HepG2 (cell line): Measurements from ENCODE around the gene SLC16A5. TPM values are rescaled to one million over a fixed set of nuclear protein-coding genes. Genes with fewer than 3 reads are reported as not detected.

ENCODE experiments used
- ARHGAP35 ChIP-seq: sonication (generic); formaldehyde crosslinking; IDR thresholded peaks from 2 replicates; pipeline ENCODE4 v1.9.0; 2022; ENCODE audit warnings: mild to moderate bottlenecking, inconsistent platforms, moderate library complexity, missing genetic modification reagents, borderline replicate concordance
- ARNT ChIP-seq: fragments of 450-650 bp; IDR thresholded peaks from 2 replicates; pipeline ENCODE4 v1.6.1; 2017
- CEBPG ChIP-seq: IDR thresholded peaks from 2 replicates; pipeline ENCODE4 v1.6.1; 2016
- ERF ChIP-seq: IDR thresholded peaks from 2 replicates; pipeline ENCODE4 v1.6.1; 2018; ENCODE audit warnings: missing biosample characterization, missing genetic modification reagents
- ETV5 ChIP-seq: IDR thresholded peaks from 2 replicates; pipeline ENCODE4 v1.6.1; 2018; ENCODE audit warnings: missing biosample characterization, missing genetic modification reagents, inconsistent platforms, borderline replicate concordance
- GATAD2A ChIP-seq: IDR thresholded peaks from 2 replicates; pipeline ENCODE4 v1.6.1; 2016
- HOXA7 ChIP-seq: sonication (generic); formaldehyde crosslinking; IDR thresholded peaks from 2 replicates; pipeline ENCODE4 v1.8.1; 2022; ENCODE audit warnings: mild to moderate bottlenecking, missing genetic modification reagents, moderate library complexity
- IKZF4 ChIP-seq: sonication (generic); formaldehyde crosslinking; IDR thresholded peaks from 2 replicates; pipeline ENCODE4 v1.5.1; 2020; ENCODE audit warnings: borderline replicate concordance, mild to moderate bottlenecking, low read depth, missing genetic modification reagents; ENCODE audit errors: not compliant biosample characterization
- MAFF ChIP-seq: IDR thresholded peaks from 2 replicates; pipeline ENCODE4 v1.6.1; 2011; ENCODE audit warnings: low read depth, low read length, improper control_type of control experiment
- ONECUT2 ChIP-seq: sonication (generic); formaldehyde crosslinking; IDR thresholded peaks from 2 replicates; pipeline ENCODE4 v1.4.0; 2020; ENCODE audit warnings: missing genetic modification reagents
- RBM22 ChIP-seq: fragments of 200-400 bp; formaldehyde crosslinking; optimal IDR thresholded peaks from 2 replicates; pipeline ENCODE3; 2017; ENCODE audit warnings: mild to moderate bottlenecking, low read length, moderate library complexity
- SSRP1 ChIP-seq: IDR thresholded peaks from 2 replicates; pipeline ENCODE4 v1.6.1; 2016; ENCODE audit warnings: control low read depth
- SYNCRIP ChIP-seq: fragments of 200-400 bp; formaldehyde crosslinking; IDR thresholded peaks from 2 replicates; pipeline ENCODE4 v1.6.1; 2018; ENCODE audit warnings: mild to moderate bottlenecking, low read depth, low read length; ENCODE audit not compliant: insufficient read depth
- ZBTB1 ChIP-seq: sonication (generic); formaldehyde crosslinking; IDR thresholded peaks from 2 replicates; pipeline ENCODE4 v1.4.0; 2020; ENCODE audit warnings: missing genetic modification reagents, borderline replicate concordance
- ZNF224 ChIP-seq: sonication (generic); formaldehyde crosslinking; IDR thresholded peaks from 2 replicates; pipeline ENCODE4 v1.5.0; 2020; ENCODE audit warnings: mild to moderate bottlenecking, missing genetic modification reagents
- ZNF235 ChIP-seq: sonication (generic); formaldehyde crosslinking; IDR thresholded peaks from 2 replicates; pipeline ENCODE4 v1.8.1; 2023; ENCODE audit warnings: mild to moderate bottlenecking, missing genetic modification reagents, borderline replicate concordance
- ZNF251 ChIP-seq: sonication (generic); formaldehyde crosslinking; IDR thresholded peaks from 2 replicates; pipeline ENCODE4 v1.9.0; 2021; ENCODE audit warnings: mild to moderate bottlenecking, missing genetic modification reagents
- ZNF552 ChIP-seq: sonication (generic); formaldehyde crosslinking; IDR thresholded peaks from 2 replicates; pipeline ENCODE4 v1.9.0; 2022; ENCODE audit warnings: missing genetic modification reagents, mild to moderate bottlenecking, borderline replicate concordance
- ZNF569 ChIP-seq: sonication (generic); formaldehyde crosslinking; IDR thresholded peaks from 2 replicates; pipeline ENCODE4 v1.5.0; 2020; ENCODE audit warnings: mild to moderate bottlenecking, missing genetic modification reagents, moderate library complexity, borderline replicate concordance
- ZSCAN30 ChIP-seq: sonication (generic); formaldehyde crosslinking; IDR thresholded peaks from 2 replicates; pipeline ENCODE4 v1.5.0; 2020; ENCODE audit warnings: mild to moderate bottlenecking, missing genetic modification reagents
- polyA plus RNA-seq, 8 experiments: library from polyadenylated mRNA; depleted of rRNA in 3 of 8; stranded (reverse) in 7 of 8; unstranded in 1 of 8; fragments of >200 nt; fragmentation: Illumina TruSeq in 4 of 8; extraction: Trizol in 4 of 8; gene quantifications; 2 replicates each; pipeline versions ENCODE4 v1.2.1 to v1.2.3, GENCODE V29; 2011 to 2016; ENCODE audit warnings: low read depth in 4 of 8, missing spikeins in 1 of 8, mixed read lengths in 1 of 8; ENCODE audit not compliant: insufficient read depth in 1 of 8
- total RNA-seq, 5 experiments: library from RNA; depleted of rRNA; stranded (reverse); fragments of >200 nt; fragmentation: Illumina TruSeq; extraction: Trizol; gene quantifications; 2 replicates each; pipeline ENCODE4 v1.2.3, GENCODE V29; 2016; ENCODE audit warnings: low read depth in 1 of 5
- TF ChIP-seq, protein P1 (sequence below): sonication (generic); formaldehyde crosslinking; IDR thresholded peaks from 2 replicates; pipeline ENCODE4 v1.4.0; 2020; ENCODE audit warnings: missing genetic modification reagents, mild to moderate bottlenecking, borderline replicate concordance
- TF ChIP-seq, protein P2 (sequence below): sonication (generic); formaldehyde crosslinking; IDR thresholded peaks from 2 replicates; pipeline ENCODE4 v1.8.0; 2022; ENCODE audit warnings: missing genetic modification reagents, mild to moderate bottlenecking, borderline replicate concordance
- TF ChIP-seq, protein P3 (sequence below): sonication (generic); formaldehyde crosslinking; IDR thresholded peaks from 2 replicates; pipeline ENCODE4 v1.4.0; 2020; ENCODE audit warnings: missing genetic modification reagents

Gene SLC16A5
- total and polyA plus RNA-seq, 2 of the 13 experiments (the other 11 are each of a cell fraction or from before 2014, with no cell fraction given): 0.69 to 5.6 TPM

DNA sequence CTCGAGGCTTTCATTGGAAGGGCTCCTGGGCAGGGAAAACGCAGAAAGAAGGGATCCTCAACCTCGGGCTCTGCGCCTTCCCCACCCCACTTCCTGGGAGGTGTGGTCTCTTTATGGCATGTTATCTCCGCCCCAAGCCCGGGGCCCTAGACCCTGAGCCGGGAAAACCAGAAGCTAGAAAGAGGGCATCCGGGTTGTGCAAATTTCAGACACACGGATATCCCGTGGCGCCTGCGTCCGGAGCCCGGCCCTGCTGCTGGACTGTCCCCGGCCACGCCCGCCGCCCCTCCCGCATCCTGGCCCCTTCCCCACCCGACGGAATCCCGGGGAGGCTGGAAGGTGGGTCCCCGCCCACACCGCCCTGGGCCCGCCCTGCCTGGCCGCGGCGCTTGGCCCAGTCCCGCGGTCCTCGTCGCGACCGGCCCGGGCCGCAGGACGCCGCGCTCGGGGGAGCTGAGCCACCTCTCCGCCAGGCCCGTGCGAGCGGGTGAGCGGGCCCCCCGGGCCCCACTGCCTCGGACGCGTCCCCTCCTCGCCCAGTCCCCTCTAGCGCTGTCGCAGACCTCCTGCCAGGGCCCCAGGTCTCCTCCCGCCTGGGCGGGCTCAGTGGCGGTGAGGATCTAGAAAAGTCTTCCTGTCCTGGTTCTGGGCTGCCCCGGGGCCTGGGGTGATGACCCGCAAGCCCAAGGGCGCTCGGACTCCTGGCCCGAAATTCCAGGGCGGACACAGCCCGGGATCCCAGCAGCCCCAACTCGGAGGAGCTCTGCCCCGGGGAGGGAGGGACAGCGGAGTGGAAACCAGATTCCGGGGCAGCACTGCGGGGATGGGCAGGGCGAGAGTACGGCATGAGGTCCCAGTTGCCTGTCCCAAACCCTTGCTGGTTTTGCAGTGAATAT is at the start of gene SLC16A5 (continued):
- TF ChIP-seq ZNF569 (CRISPR knock-in tag): no peak
- no peak for TF ChIP-seq ZNF235 (CRISPR knock-in tag)
- TF ChIP-seq ZNF552 (CRISPR knock-in tag): 0 out of 2 replicates have a peak, but pooled peaks have one; percentile 59
- TF ChIP-seq ARHGAP35: no peak; the same call in 1 of the 2 replicates
- no peak for TF ChIP-seq ARNT
- no peak for TF ChIP-seq RBM22
- TF ChIP-seq ZBTB1 (CRISPR knock-in tag): no peak
- TF ChIP-seq, protein P1, sequence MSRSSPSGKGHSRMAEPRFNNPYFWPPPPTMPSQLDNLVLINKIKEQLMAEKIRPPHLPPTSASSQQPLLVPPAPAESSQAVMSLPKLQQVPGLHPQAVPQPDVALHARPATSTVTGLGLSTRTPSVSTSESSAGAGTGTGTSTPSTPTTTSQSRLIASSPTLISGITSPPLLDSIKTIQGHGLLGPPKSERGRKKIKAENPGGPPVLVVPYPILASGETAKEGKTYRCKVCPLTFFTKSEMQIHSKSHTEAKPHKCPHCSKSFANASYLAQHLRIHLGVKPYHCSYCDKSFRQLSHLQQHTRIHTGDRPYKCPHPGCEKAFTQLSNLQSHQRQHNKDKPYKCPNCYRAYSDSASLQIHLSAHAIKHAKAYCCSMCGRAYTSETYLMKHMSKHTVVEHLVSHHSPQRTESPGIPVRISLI (CRISPR knock-in tag): no peak; the same call in 1 of the 2 replicates
- TF ChIP-seq ONECUT2: no peak
- peak; percentile 90 for TF ChIP-seq ETV5 (CRISPR knock-in tag)
- TF ChIP-seq, protein P2, sequence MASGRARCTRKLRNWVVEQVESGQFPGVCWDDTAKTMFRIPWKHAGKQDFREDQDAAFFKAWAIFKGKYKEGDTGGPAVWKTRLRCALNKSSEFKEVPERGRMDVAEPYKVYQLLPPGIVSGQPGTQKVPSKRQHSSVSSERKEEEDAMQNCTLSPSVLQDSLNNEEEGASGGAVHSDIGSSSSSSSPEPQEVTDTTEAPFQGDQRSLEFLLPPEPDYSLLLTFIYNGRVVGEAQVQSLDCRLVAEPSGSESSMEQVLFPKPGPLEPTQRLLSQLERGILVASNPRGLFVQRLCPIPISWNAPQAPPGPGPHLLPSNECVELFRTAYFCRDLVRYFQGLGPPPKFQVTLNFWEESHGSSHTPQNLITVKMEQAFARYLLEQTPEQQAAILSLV: no peak
- TF ChIP-seq ERF (CRISPR knock-in tag): peak; percentile 63; the same call in 1 of the 2 replicates
- TF ChIP-seq ZNF251 (CRISPR knock-in tag): no peak
- TF ChIP-seq IKZF4: no peak
- TF ChIP-seq SYNCRIP: no peak
- no peak for TF ChIP-seq ZNF224
- TF ChIP-seq HOXA7 (CRISPR knock-in tag): no peak
- TF ChIP-seq GATAD2A (CRISPR knock-in tag): peak; percentile 70; the same call in 1 of the 2 replicates
- TF ChIP-seq CEBPG (CRISPR knock-in tag): peak; percentile 73
- TF ChIP-seq MAFF: no peak
- 0 out of 2 replicates have a peak, but pooled peaks have one; percentile 68 for TF ChIP-seq SSRP1 (CRISPR knock-in tag)
- no peak for TF ChIP-seq ZSCAN30 (CRISPR knock-in tag)
- TF ChIP-seq, protein P3, sequence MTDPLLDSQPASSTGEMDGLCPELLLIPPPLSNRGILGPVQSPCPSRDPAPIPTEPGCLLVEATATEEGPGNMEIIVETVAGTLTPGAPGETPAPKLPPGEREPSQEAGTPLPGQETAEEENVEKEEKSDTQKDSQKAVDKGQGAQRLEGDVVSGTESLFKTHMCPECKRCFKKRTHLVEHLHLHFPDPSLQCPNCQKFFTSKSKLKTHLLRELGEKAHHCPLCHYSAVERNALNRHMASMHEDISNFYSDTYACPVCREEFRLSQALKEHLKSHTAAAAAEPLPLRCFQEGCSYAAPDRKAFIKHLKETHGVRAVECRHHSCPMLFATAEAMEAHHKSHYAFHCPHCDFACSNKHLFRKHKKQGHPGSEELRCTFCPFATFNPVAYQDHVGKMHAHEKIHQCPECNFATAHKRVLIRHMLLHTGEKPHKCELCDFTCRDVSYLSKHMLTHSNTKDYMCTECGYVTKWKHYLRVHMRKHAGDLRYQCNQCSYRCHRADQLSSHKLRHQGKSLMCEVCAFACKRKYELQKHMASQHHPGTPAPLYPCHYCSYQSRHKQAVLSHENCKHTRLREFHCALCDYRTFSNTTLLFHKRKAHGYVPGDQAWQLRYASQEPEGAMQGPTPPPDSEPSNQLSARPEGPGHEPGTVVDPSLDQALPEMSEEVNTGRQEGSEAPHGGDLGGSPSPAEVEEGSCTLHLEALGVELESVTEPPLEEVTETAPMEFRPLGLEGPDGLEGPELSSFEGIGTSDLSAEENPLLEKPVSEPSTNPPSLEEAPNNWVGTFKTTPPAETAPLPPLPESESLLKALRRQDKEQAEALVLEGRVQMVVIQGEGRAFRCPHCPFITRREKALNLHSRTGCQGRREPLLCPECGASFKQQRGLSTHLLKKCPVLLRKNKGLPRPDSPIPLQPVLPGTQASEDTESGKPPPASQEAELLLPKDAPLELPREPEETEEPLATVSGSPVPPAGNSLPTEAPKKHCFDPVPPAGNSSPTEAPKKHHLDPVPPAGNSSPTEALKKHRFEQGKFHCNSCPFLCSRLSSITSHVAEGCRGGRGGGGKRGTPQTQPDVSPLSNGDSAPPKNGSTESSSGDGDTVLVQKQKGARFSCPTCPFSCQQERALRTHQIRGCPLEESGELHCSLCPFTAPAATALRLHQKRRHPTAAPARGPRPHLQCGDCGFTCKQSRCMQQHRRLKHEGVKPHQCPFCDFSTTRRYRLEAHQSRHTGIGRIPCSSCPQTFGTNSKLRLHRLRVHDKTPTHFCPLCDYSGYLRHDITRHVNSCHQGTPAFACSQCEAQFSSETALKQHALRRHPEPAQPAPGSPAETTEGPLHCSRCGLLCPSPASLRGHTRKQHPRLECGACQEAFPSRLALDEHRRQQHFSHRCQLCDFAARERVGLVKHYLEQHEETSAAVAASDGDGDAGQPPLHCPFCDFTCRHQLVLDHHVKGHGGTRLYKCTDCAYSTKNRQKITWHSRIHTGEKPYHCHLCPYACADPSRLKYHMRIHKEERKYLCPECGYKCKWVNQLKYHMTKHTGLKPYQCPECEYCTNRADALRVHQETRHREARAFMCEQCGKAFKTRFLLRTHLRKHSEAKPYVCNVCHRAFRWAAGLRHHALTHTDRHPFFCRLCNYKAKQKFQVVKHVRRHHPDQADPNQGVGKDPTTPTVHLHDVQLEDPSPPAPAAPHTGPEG (CRISPR knock-in tag): peak; percentile 54; the same call in 1 of the 2 replicates
